Upper lobe of left lung (tissue), 4 donors: ENCODE results near the gene TOP2A.

Experiments
- POLR2A ChIP-seq, 4 donors: fragments of 450-650 bp; IDR thresholded peaks; one replicate each; pipeline ENCODE4 v1.5.1; 2016 to 2017; ENCODE audit warnings: antibody characterized with exemption in 4 of 4, mild to moderate bottlenecking in 2 of 4
- POLR2AphosphoS5 ChIP-seq, 2 donors: sonication (generic); formaldehyde crosslinking; IDR thresholded peaks; one replicate each; pipeline ENCODE4 v1.5.1; 2017; ENCODE audit warnings: antibody characterized with exemption in 2 of 2
- TF ChIP-seq, protein P1 (sequence below), 6 experiments: fragments of 450-650 bp in 4 of 6; fragments of 200-600 bp in 2 of 6; sonication (generic) in 2 of 6; IDR thresholded peaks; one replicate each; pipeline ENCODE4 v1.5.1; 2016 to 2019; ENCODE audit warnings: antibody characterized with exemption in 6 of 6

DNA sequence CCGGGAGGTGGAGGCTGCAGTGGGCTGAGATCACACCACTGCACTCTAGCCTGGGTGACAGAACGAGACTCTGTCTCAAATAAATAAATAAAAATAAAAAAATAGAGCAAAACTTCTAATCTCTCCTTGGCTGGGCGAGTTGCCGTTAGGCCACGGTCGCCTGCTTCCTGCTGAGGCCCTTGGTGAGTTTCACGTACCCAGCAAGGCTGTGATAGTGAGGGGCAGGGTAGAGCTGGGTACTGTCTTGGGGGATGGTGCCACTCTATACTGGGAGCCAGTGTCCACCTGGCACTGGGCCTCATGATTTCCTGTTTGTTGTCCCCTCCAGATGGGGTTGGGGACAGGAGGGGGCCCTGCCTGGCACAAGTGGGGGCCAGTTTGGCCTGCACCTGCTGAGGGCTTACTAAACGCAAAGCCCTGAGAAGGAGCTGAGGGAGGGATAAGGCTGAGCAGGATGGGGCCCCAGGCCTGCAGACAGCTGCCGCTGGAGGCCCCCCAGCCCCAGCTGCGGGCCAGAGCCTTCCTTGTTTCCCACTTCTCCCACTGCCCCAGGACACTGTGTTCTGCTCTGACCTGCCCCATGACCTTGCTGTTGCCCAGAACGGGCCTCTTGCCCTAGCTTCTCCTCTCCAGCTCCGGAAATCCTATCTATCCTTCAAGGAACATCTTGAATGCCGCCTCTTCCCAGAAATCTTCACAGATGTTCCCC, 78.6 kb downstream of the TOP2A start:
- TF ChIP-seq POLR2AphosphoS5 (IDR thresholded peaks at IDR 0.05) (peak; percentile 40 to 47), POLR2A (IDR thresholded peaks at IDR 0.05) (no peak)
- TF ChIP-seq, protein P1, sequence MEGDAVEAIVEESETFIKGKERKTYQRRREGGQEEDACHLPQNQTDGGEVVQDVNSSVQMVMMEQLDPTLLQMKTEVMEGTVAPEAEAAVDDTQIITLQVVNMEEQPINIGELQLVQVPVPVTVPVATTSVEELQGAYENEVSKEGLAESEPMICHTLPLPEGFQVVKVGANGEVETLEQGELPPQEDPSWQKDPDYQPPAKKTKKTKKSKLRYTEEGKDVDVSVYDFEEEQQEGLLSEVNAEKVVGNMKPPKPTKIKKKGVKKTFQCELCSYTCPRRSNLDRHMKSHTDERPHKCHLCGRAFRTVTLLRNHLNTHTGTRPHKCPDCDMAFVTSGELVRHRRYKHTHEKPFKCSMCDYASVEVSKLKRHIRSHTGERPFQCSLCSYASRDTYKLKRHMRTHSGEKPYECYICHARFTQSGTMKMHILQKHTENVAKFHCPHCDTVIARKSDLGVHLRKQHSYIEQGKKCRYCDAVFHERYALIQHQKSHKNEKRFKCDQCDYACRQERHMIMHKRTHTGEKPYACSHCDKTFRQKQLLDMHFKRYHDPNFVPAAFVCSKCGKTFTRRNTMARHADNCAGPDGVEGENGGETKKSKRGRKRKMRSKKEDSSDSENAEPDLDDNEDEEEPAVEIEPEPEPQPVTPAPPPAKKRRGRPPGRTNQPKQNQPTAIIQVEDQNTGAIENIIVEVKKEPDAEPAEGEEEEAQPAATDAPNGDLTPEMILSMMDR (IDR thresholded peaks at IDR 0.05) = no peak
